Left ventricle myocardium superior (tissue), 1 donor: ENCODE data around the gene TNPO2. TPM values are rescaled to one million over a fixed set of nuclear protein-coding genes. Genes with fewer than 3 reads are reported as not detected.
"Not testable (repeated sequence)": the region's sequence is repeated elsewhere in the genome, so short reads cannot be mapped to it uniquely, and the experiment has no call there.

Source experiments
- ATAC-seq: fragments of 200-7000 bp; cut with Tn5 transposase; one replicate; pipeline ENCODE4 v1.9.1; 2020; ENCODE audit warnings: mild to moderate bottlenecking, moderate library complexity
- DNase-seq: peaks from one replicate; pipeline ENCODE4 v3.0.0-alpha.2; 2020
- intact Hi-C: fragments of 100-400 bp; cut with micrococcal nuclease; formaldehyde crosslinking; loops from one replicate; pipeline ENCODE4 v1.11.0; 2022
- total RNA-seq: library from RNA; stranded (reverse); fragmentation: NEBNext Ultra II Directional; extraction: Animal tissue kit (Norgen Biotek cat#: 25700); gene quantifications from one replicate; pipeline ENCODE4 v1.2.1, GENCODE V29; 2021
- donor health status: DM: no; HTN: yes; CAD: no; lungs with severe emphysema.

The TNPO2 gene
- total RNA-seq, 1 donor from 2014 or later = 36.0 TPM

DNA sequence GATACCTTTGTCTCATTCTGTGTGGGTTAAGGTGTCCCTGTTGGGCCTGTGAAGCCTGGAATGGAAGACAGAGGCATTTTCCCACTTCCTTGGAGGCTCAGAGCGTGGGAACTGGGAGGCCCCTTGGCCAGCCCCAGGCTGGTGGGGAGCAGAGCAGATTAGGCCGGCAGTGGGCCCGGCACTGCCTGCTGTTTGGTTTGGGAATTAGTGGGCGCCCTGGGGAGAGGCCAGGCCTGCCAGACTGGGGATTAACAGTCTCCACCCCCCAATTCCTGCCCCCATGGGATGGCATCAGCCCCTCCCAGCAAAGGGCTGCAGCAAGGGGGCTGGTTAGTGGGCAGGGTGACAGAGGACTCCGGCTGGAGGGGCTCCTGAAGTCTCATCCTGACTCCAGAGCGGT, 24.8 kb upstream of the TNPO2 start:
- intact Hi-C loops = no loop called here
- ATAC-seq (no peak), DNase-seq (no peak)

GRCh38 chr19:12745166-12745897, 21.6 kb upstream of the TNPO2 start:
- intact Hi-C loops = no loop called here
- ATAC-seq (no peak), DNase-seq (no peak)

DNA sequence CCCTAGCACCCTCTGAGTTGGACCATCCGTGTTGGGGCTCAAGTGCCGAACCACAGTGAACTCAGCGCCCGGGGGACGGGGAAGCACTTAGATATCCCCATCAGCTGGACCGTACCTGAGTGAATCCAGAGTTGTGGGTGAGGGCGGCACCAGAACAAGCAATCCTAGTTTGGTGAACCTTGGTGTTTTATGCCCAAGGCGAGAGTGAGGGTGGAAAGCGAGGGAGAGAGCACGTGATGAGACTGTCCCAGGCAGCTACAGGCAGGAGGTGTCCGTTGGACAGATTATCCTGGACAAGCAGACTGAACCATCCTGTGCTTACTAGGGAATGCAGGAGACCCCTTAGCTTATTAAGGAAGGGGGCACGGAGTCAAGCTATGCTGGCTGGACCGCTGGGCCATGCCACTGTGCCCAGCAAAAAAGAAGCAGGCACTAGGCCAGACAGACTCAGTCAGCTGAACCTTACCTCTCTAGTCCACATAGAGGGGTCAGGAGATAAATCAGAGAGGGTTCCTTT, 14.2 kb upstream of the TNPO2 start:
- ATAC-seq (no peak), DNase-seq (no peak)
- intact Hi-C loops = no loop called here

GRCh38 chr19:12736995-12737834, 13.5 kb upstream of the TNPO2 start, which contains the start of gene GET3:
Gene GET3, plus strand, starts transcription at chr19:12737497. Its CDS starts 9 bp downstream, at chr19:12737506.
- intact Hi-C loops = no loop called here
- DNase-seq (peak; percentile 88), ATAC-seq (peak; percentile 87)

DNA sequence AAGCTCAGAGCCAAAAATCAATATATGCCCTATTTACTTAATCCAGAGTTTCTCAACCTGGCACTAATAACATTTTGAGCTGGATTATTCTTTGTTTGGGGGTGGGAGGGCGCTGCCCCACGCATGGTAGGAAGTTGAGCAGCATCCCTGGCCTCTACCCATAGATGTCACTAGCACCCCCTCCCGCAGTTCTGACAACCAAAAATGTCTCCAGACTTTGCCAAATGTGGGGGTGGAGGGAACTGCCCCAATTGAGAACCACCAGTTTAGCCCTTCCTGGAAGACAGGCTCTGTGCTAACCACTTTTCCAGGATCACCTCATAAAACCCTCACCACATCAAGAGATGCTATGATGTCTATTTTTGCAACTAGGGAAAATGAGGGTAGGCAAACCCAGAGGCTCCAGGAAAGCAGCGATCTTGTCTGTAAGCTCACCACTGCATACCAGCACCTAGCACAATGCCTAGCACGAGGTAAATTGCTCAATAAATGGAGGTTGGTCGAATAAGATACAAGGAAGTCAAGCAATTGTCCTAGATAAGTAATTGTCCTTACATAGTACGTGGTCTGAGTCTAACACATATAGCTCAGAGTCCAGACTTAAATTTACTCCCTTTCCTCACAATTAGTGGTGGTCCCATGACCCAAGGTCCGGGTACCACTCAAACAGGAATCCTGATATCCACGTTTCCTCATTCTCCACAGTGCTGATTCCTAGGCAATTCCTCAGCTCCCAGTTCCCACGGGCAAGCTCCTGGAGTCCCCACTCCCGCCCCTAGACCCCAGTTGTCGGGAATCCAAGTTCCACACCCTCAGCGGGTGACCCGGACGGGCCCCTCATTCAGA, 9.9 kb upstream of the TNPO2 start:
- ATAC-seq (no peak), DNase-seq (no peak)
- intact Hi-C loops = no loop called here

GRCh38 chr19:12731337-12731736, 7.6 kb upstream of the TNPO2 start:
- no peak for ATAC-seq
- DNase-seq = no peak
- intact Hi-C loops = no loop called here

DNA sequence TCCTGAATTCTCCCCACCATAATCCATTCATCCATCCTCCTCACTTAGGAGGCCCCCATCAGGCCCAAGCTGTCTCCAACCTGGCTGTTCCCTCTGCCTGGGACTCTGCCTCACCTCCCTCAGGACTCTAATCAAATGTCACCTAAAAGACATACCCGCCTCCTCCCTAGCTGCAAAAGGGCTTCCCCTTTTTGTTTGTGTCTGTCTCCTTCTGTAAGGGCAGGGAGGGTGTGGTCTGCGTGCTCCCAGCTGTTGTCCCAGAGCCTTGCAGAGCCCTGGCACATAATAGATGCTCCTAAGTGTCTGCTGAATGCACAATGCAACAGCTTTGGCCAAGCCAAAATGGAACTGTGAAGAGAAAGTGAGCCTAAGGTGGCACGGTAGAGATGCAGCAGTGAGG, 6.3 kb upstream of the TNPO2 start:
- ATAC-seq = no peak
- no peak for DNase-seq
- intact Hi-C loops = no loop called here

DNA sequence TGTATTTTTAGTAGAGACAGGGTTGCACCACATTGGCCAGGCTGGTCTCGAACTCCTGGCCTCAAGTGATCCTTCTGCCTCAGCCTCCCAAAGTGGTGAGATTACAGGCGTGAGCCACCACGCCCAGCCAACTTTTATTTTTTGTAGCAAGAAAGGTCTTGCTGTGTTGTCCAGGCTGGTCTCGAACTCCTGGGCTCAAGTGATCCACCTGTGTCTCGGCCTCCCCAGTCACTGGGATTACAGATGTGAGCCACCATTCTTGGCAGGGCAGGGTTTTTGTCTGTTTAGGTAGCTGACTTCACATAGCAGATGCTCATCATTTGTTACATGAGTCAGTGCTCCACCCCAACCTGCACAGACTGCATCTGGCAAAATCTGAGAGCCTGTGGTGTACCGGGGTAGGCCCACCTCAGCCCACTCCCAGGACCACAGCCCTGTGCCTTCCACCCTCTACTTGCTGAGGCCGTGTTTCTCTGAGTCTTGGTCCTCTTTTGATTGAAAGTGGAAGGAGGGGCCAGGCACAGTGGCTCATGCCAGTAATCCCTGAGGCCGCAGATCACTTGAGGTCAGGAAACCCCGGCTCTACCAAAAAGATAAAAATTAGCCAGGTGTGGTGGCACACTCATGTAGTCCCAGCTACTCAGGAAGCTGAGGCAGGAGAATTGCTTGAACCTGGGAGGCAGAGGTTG, 4.2 kb upstream of the TNPO2 start:
- ATAC-seq (no peak), DNase-seq (no peak)
- intact Hi-C loops = no loop called here

- DNase-seq (no peak), ATAC-seq (no peak)
- intact Hi-C loops = no loop called here
Observed at GRCh38 chr19:12726988-12727316, 3.2 kb upstream of the TNPO2 start.

GRCh38 chr19:12725612-12726011, 1.9 kb upstream of the TNPO2 start:
- intact Hi-C loops, DNase-seq, ATAC-seq: not testable (repeated sequence)

DNA sequence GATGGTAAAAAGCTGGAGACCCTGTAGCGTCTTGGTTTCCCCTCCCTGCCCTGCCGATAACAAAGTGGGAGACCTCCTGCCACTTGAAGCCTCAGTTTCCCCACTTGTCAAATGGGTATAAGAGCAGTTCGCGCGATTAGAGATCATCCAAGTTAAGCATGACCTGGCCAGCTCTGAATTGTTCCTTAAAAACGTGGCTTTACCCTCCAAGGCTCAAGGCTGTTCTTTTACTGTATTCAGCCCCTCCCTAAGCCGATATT, 421 bp downstream of the TNPO2 start:
- intact Hi-C loops = no loop called here
- ATAC-seq = no peak
- no peak for DNase-seq

DNA sequence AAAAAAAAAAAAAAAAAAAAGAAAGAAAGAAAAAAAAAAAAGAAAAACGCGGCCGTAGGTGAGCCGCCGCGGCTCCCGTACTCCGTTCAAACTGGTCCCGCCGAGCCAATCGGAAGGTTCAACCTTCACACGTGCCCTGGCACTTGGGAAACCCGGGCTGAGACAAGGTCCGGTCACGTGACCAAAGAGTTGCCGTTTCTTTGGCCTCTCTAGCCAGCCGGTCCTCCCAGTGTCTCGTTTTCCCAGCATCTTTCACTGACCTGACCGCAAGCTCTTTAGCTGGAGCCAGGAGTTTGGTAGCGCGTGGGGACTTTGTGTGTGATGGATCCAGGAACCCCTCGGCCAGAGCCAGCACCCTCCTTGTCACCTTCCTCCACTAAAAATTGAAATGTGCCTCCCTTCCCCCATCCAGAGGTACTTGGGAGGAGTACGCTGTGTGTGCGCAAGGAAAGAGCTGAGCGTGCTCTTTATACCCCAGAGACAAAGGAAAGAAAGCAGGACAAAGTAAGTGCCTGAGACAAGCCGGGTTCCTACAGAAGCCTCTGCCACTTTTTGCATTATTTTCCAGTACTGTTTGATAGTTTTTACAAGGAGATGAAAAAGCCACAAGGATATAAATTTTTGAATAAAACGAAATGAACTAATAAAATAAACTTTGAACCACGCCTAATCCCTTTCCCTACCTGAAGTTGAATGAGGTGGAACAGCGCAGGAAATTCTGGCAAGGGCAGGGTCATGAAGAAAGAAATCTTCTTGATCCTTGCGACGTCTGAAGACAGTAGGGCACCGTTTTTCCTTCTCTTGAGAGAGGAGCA, 959 bp downstream of the TNPO2 start:
- DNase-seq (peak; percentile 97), ATAC-seq (peak; percentile 92)
- intact Hi-C loops = no loop called here

DNA sequence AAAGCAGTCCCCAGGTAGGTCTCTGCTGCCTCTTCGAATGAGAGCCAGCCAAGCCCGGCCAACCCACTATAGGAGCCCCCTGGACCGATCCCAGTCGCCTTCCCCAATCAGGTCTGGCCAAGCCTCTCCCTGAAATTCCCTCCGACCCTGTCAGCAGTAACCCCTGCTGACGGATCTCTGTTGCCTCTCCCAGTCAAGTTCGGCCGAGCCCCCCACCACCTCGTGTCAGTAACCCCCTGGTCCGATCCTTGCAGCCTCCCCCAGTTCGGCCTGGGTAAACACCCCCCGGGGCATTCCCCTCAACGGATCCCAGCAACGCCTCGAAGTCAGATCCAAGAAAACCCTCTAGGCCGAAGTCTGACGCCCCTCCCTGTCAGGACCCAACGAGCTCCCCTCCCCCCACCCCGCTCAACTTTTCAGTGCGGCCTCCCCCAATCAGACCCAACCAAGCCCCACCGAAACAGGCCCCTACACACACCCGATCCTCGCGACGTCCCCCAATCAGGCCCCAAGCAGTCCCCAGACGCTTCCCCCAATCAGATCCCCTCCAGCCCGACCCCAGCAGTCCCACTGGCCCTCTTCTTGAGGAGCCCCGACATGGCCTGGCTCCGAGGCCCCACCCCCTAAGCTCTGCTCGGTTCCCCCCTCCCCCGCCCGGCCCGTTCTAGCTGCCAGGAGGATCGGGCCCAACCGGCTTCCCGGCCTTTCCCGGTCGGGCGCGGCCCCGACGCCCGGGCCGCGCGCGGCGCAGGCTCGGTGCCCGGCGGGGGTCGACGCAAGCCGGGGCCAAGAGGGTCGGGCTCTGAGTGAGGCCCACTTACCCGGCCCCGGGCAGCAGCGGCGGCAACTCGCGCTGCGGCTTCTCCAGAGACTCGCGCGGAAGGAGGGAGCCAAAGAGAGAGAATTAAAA, 1.8 kb downstream of the TNPO2 start:
- ATAC-seq = peak; percentile 60
- peak; percentile 74 for DNase-seq
- intact Hi-C loops = no loop called here

DNA sequence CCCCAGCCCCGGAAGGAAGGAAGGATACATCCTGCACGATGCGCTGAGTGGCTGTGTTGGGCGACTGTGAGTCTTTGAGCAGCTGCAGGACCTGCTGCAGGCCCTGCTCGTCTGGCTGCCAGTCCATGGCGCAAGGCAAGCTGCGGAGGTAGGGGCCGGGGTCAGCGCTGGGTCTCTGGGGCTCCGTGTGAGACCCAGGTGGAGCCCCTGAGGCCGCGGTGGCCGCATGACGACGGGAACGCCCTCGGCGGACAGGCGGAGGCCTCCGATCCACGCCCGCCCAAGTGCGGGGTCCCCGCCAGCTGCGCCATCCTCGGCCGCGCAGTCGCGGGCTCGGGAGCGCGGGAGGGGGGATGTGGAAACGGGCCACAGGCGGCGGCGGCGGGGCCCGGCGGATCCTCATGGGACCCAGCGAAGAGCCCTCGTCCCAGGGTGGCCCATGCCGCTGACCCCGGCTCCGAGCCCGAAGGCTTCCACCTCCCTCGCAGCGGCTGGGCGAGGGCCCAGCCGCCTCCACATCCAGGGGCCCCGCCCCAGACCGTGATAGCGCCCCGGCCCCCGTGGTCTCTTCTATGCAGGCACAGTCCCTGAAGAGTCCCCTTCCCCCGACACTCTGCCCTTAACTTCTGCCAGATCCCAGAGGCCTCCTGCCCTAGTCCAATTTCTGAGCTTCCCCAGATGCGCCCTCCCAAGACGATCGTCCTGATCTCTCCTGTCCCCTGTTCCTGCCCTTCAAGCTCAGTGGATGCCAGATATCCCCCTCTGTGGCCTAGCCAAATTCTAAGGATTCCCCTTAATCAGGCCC, 2.7 kb downstream of the TNPO2 start:
- peak; percentile 59 for DNase-seq
- ATAC-seq = peak; percentile 32
- intact Hi-C loops = no loop called here

GRCh38 chr19:12720296-12720695, 3.4 kb downstream of the TNPO2 start:
- intact Hi-C loops = no loop called here
- no peak for DNase-seq
- ATAC-seq = no peak

- no peak for ATAC-seq
- intact Hi-C loops = no loop called here
- no peak for DNase-seq
Observed at GRCh38 chr19:12715929-12716328, 7.8 kb downstream of the TNPO2 start.

GRCh38 chr19:12715102-12715501, 8.6 kb downstream of the TNPO2 start:
- DNase-seq = no peak
- intact Hi-C loops = no loop called here
- no peak for ATAC-seq
